Panc1 (cell line): ENCODE data around the gene INPP4A. TPM values are rescaled to one million over a fixed set of nuclear protein-coding genes. Genes with fewer than 3 reads are reported as not detected.

Experiments used
- ATAC-seq: fragments of 200-7000 bp; cut with Tn5 transposase; 2 replicates; pipeline ENCODE4 v1.9.1; 2020; ENCODE audit warnings: mild to moderate bottlenecking, moderate library complexity
- BruUV-seq: library from RNA; stranded (reverse); fragments of 400-500 nt; replicated peaks from 2 replicates; lab custom pipeline; 2021; lab: Mats Ljungman, UMichigan
- CTCF ChIA-PET: fragments of 300-600 bp; sonication (Branson Sonifier 250); formaldehyde crosslinking; loops from one replicate; lab custom pipeline; 2022; ENCODE audit warnings: antibody characterized with exemption; lab: Charles Lee
- POLR2A ChIA-PET: fragments of 300-600 bp; sonication (Branson Sonifier 250); formaldehyde crosslinking; loops from one replicate; lab custom pipeline; 2022; ENCODE audit warnings: antibody characterized with exemption; lab: Charles Lee
- DNase-seq: peaks from one replicate; pipeline ENCODE4 v3.0.0-alpha.2; 2010; ENCODE audit warnings: low read depth, low spot score
- H3K27ac ChIP-seq: 2 replicates; pipeline ENCODE4 v1.5.1; 2011; ENCODE audit warnings: mild to moderate bottlenecking, low read length, inconsistent platforms
- H3K27me3 ChIP-seq: fragments of 200-500 bp; sonication (Bioruptor generic); 2 replicates; pipeline ENCODE4 v1.6.0; 2014; ENCODE audit warnings: low read length, inconsistent platforms; ENCODE audit not compliant: control insufficient read depth, insufficient read depth
- H3K36me3 ChIP-seq: fragments of 200-500 bp; sonication (Bioruptor generic); 2 replicates; pipeline ENCODE4 v1.5.1; 2014; ENCODE audit warnings: inconsistent platforms, mild to moderate bottlenecking, low read length, moderate library complexity; ENCODE audit not compliant: control insufficient read depth, insufficient read depth
- H3K4me1 ChIP-seq: 2 replicates; pipeline ENCODE4 v1.5.1; 2011; ENCODE audit warnings: inconsistent platforms, mild to moderate bottlenecking, low read length, moderate library complexity; ENCODE audit not compliant: control insufficient read depth, insufficient read depth
- H3K4me3 ChIP-seq, 2 experiments: 2 replicates each; pipeline ENCODE4 v1.5.1; 2011 to 2012; ENCODE audit warnings: low read depth in 2 of 2, low read length in 2 of 2, mild to moderate bottlenecking in 2 of 2, inconsistent platforms in 1 of 2, moderate library complexity in 1 of 2
- H3K9me3 ChIP-seq: fragments of 200-500 bp; sonication (Bioruptor generic); 2 replicates; pipeline ENCODE4 v1.5.1; 2014; ENCODE audit warnings: low read depth, mild to moderate bottlenecking, inconsistent platforms, low read length, moderate library complexity; ENCODE audit not compliant: control insufficient read depth, insufficient read depth
- POLR2AphosphoS5 ChIP-seq: IDR thresholded peaks from 2 replicates; pipeline ENCODE4 v1.6.1; 2012; ENCODE audit warnings: mild to moderate bottlenecking, low read depth, low read length, moderate library complexity
- SIN3A ChIP-seq: IDR thresholded peaks from 2 replicates; pipeline ENCODE4 v1.6.1; 2012; ENCODE audit warnings: low read depth, mild to moderate bottlenecking, low read length, moderate library complexity, borderline replicate concordance; ENCODE audit not compliant: insufficient read depth
- TCF7L2 ChIP-seq: IDR thresholded peaks from 2 replicates; pipeline ENCODE4 v1.6.1; 2011; ENCODE audit warnings: mild to moderate bottlenecking, low read depth, low read length, inconsistent platforms
- in situ Hi-C: cut with HindIII; loops from 2 replicates; pipeline ENCODE4 v1.10.0; 2016; ENCODE audit warnings: low sequenced_read_pairs, low pct_unique_long_range_greater_than_20kb
- intact Hi-C: fragments of 100-400 bp; cut with micrococcal nuclease; formaldehyde crosslinking; loops from one replicate; pipeline ENCODE4 v1.10.0; 2022; ENCODE audit not compliant: unreplicated experiment
- total RNA-seq: library from RNA; stranded (reverse); gene quantifications from one replicate; pipeline ENCODE4 v1.2.1, GENCODE V29; 2021; ENCODE audit not compliant: unreplicated experiment
- TF ChIP-seq, protein P1 (sequence below), 2 experiments: IDR thresholded peaks; 2 replicates each; pipeline ENCODE4 v1.6.1; 2011 to 2012; ENCODE audit warnings: low read depth in 2 of 2, control low read depth in 1 of 2, low read length in 1 of 2, mild to moderate bottlenecking in 1 of 2, moderate library complexity in 1 of 2; ENCODE audit not compliant: insufficient read depth in 1 of 2
- TF ChIP-seq, protein P2 (sequence below): fragments of 450-650 bp; IDR thresholded peaks from 2 replicates; pipeline ENCODE4 v1.5.1; 2017; ENCODE audit warnings: mild to moderate bottlenecking

The INPP4A gene
- total RNA-seq, 1 experiment from 2014 or later: 22.9 TPM

DNA sequence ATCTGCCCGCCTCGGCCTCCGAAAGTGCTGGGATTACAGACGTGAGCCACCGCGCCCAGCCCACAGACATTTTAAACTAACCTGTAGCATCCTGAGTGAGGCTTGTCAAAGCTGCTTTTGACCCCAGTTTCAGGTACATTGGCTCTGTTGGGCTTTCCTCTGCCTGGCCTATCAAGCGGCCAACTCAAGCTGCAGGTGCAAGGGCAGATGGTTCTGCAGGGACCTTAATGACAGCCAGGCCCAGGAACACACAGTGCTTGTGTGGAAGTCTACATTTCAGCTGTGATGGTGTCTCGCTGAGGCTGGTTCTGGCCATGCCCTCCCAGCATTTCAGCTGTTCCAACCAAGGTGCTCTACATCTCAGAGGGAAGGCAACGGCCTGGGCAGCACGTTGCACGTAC, 18.4 kb downstream of the INPP4A start:
- ChIA-PET POLR2A (no interaction called here), CTCF (no interaction called here)
- Histone ChIP-seq H3K4me3 (no peak overlapping the region), H3K27me3 (no peaks in the 10 kb centered on the region), H3K27ac (no peak overlapping the region), H3K9me3 (no peaks in the 10 kb centered on the region), H3K4me1 (no peaks in the 10 kb centered on the region), H3K36me3 (no peaks in the 10 kb centered on the region)
- intact Hi-C loops: no loop called here
- in situ Hi-C loops: no loop called here
- TF ChIP-seq POLR2AphosphoS5 (no peak), SIN3A (no peak), TCF7L2 (no peak)
- TF ChIP-seq, protein P1, sequence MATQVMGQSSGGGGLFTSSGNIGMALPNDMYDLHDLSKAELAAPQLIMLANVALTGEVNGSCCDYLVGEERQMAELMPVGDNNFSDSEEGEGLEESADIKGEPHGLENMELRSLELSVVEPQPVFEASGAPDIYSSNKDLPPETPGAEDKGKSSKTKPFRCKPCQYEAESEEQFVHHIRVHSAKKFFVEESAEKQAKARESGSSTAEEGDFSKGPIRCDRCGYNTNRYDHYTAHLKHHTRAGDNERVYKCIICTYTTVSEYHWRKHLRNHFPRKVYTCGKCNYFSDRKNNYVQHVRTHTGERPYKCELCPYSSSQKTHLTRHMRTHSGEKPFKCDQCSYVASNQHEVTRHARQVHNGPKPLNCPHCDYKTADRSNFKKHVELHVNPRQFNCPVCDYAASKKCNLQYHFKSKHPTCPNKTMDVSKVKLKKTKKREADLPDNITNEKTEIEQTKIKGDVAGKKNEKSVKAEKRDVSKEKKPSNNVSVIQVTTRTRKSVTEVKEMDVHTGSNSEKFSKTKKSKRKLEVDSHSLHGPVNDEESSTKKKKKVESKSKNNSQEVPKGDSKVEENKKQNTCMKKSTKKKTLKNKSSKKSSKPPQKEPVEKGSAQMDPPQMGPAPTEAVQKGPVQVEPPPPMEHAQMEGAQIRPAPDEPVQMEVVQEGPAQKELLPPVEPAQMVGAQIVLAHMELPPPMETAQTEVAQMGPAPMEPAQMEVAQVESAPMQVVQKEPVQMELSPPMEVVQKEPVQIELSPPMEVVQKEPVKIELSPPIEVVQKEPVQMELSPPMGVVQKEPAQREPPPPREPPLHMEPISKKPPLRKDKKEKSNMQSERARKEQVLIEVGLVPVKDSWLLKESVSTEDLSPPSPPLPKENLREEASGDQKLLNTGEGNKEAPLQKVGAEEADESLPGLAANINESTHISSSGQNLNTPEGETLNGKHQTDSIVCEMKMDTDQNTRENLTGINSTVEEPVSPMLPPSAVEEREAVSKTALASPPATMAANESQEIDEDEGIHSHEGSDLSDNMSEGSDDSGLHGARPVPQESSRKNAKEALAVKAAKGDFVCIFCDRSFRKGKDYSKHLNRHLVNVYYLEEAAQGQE (IDR thresholded peaks at IDR 0.05; ENCODE audit: insufficient read depth in 1 of 2, low read depth in 2 of 2, low read length in 1 of 2): no peak
- TF ChIP-seq, protein P2, sequence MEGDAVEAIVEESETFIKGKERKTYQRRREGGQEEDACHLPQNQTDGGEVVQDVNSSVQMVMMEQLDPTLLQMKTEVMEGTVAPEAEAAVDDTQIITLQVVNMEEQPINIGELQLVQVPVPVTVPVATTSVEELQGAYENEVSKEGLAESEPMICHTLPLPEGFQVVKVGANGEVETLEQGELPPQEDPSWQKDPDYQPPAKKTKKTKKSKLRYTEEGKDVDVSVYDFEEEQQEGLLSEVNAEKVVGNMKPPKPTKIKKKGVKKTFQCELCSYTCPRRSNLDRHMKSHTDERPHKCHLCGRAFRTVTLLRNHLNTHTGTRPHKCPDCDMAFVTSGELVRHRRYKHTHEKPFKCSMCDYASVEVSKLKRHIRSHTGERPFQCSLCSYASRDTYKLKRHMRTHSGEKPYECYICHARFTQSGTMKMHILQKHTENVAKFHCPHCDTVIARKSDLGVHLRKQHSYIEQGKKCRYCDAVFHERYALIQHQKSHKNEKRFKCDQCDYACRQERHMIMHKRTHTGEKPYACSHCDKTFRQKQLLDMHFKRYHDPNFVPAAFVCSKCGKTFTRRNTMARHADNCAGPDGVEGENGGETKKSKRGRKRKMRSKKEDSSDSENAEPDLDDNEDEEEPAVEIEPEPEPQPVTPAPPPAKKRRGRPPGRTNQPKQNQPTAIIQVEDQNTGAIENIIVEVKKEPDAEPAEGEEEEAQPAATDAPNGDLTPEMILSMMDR: no peak
- DNase-seq (no peak), ATAC-seq (no peak)
- no TSS peak for BruUV-seq

DNA sequence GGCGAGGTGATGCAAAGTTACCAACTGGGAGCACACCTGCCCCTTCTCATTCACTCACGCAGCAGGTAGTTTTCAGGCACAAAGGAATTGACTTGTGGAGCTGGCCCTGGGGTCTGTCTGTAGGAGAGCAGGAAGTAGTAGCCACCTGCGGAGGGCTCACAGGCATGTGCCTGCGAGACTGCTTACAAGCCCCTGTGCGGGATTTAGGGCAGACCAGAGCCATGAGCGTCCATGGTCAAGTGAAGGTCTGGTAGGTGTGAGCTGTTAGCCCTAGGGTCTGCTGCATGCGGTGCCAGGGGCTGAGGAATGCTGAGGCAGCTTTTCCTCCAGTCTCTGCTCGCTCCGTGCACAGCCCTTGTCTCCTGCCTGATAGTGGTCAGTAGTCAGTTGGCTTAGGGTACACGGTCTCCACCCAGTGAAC, 18.9 kb downstream of the INPP4A start:
- DNase-seq (no peak), ATAC-seq (no peak)
- ChIA-PET POLR2A (no interaction called here), CTCF (no interaction called here)
- intact Hi-C loops: no loop called here
- no TSS peak for BruUV-seq
- no peak for TF ChIP-seq TCF7L2
- TF ChIP-seq, protein P1 (IDR thresholded peaks at IDR 0.05; ENCODE audit: insufficient read depth in 1 of 2, low read depth in 2 of 2, low read length in 1 of 2): no peak
- Histone ChIP-seq H3K36me3 (no peaks in the 10 kb centered on the region), H3K4me1 (no peaks in the 10 kb centered on the region), H3K27me3 (no peaks in the 10 kb centered on the region), H3K9me3 (no peaks in the 10 kb centered on the region), H3K27ac (no peak overlapping the region), H3K4me3 (no peak overlapping the region)
- in situ Hi-C loops: no loop called here
